ENCODE results near the gene CFDP1.
A peak's percentile ranks its signal among the peaks of the same experiment; 100 is the strongest.

CFDP1 gene

DNA sequence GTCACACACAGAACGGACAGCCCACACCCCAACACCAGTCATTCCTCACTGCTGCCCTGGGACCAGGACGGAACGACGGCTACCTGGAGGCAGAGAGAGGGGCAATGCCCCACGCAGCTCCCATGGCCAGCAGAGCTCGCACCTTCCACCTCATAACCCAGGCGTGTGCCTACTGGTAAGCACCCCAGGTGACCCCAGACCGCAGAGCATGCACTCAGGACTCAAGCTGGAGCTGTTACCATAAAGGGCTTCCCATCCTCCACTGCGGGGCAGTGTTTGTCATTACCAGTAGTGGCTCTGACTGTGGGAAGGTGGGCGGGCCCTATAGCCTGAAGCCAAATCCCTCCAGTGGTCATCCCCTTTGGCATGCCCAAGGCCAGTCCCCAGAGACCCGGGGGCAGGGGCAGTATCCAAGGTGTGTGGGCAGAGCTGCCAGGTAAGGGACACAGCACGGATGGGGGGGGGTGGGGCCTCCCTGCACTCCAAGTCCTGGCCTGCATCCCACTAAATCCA lies 177.2 kb downstream of the CFDP1 start:
- no peak for DNase-seq (ENCODE audit: low spot score)
- TF ChIP-seq, protein P1, sequence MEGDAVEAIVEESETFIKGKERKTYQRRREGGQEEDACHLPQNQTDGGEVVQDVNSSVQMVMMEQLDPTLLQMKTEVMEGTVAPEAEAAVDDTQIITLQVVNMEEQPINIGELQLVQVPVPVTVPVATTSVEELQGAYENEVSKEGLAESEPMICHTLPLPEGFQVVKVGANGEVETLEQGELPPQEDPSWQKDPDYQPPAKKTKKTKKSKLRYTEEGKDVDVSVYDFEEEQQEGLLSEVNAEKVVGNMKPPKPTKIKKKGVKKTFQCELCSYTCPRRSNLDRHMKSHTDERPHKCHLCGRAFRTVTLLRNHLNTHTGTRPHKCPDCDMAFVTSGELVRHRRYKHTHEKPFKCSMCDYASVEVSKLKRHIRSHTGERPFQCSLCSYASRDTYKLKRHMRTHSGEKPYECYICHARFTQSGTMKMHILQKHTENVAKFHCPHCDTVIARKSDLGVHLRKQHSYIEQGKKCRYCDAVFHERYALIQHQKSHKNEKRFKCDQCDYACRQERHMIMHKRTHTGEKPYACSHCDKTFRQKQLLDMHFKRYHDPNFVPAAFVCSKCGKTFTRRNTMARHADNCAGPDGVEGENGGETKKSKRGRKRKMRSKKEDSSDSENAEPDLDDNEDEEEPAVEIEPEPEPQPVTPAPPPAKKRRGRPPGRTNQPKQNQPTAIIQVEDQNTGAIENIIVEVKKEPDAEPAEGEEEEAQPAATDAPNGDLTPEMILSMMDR (IDR thresholded peaks at IDR 0.05; ENCODE audit: extremely low read depth, missing control alignments): no peak

DNA sequence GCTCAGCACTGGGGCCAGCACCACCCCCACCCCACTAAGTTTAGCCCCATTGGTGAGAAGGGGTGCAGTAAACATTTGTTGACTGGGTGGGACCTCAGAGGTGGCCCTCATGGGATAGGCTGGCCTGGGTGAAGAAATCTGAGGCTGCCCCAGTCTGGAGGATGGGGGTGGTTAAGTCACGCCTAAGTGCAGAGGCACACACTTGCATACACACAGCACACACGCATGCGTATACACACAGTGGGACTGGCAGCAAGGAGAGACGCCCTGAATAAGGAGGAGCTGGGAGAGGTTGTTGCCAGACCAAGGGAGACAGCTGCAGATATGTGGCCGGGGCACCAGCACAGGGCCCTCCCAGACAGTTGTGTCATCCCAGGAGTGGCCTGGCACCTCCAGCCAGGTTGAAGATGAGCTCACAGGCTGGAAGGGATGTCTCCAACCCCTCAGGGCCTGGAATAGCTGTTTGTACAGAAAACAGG lies 178.9 kb downstream of the CFDP1 start:
- no peak for DNase-seq (ENCODE audit: low spot score)
- TF ChIP-seq, protein P1 (IDR thresholded peaks at IDR 0.05; ENCODE audit: extremely low read depth, missing control alignments): no peak

DNA sequence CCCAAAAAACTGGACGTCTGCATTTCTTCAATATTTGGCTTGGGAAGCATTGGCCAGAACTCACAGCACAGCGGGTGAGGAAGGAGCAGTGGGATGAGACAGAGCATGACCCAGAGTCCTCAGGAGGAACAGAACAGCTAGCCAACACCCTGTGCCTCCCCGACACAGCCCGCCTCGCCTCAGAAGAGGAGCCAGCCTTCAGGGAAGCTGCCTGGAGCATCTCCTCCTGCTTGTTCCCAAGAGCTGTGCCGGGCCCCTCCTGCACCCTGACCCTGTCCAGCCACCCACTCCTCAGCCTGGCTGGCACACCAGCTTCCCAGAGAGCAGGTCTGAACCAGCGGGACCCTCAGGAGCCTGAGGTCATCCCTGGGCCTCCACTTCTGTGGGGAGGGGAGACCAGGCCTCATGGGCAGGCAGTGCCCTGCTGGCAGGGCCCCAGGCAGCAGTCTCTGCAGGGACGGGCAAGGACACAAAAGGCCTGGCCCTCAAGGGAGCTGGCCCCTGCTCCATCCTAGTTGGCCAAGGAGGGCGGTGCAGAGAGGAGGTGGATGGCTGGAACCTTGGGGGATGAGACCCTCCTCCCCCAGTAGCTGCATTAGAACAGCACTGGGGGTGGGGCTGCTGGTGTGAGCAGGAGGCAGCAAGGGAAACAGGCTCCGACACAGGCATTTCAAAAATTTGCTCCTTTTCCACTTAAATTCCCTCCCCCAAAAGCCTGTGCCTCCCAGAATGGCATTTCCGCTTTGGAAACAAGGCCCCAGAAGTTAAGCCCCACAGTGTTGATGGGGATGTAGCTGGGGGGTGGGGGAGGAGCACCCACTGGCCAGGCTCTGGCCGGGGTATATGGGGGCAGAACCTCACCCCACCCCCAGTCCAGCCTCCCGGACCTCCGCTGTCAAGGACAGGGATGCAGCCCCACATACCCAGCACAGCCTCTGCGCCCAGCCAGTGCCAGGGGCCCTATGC lies 180.1 kb downstream of the CFDP1 start:
- DNase-seq (ENCODE audit: low spot score): no peak

DNA sequence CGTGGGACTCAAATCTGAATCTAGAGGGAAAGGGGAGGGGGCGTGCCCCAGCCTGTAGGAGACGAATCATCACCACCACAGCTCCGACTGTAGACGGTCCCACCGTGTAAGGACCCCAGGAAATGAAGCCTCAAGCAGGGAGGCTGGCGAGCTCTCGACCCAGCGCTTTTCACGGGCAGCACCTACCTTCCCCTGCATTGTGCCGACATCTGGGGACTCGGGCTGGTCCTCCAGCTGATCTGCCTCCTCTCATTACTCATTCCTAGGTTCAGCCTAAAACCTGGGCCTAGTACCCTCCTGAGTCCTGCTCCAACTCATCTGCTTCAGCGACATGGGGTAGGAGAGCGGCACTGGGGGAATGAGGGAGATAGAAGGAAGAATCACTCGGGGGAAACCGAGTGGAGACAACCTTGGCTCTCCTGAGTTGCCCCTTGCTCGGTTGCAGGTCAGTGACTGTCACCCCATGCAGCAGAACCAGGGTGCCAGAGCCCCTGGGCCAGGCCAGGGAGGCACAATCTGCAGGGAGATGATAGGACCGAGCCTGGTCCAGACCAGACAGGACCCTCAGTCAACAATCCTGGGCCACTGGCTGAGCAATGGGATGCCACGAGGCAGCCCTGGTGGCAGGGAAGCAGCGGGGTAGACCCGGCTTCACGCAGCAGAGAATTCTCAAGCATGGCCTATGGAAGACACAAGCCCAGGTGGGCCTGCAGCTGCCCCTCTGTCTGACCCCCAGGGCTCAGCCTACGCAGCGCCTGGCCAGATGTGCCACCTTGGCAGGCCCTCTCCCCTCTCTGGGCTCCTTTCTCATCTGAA lies 181.0 kb downstream of the CFDP1 start:
- TF ChIP-seq, protein P1 (IDR thresholded peaks at IDR 0.05; ENCODE audit: extremely low read depth, missing control alignments): no peak
- no peak for DNase-seq (ENCODE audit: low spot score)

More for the DNA sequence above, 180.1 kb downstream of the CFDP1 start:
- TF ChIP-seq, protein P1 (IDR thresholded peaks at IDR 0.05; ENCODE audit: extremely low read depth, missing control alignments): no peak

DNA sequence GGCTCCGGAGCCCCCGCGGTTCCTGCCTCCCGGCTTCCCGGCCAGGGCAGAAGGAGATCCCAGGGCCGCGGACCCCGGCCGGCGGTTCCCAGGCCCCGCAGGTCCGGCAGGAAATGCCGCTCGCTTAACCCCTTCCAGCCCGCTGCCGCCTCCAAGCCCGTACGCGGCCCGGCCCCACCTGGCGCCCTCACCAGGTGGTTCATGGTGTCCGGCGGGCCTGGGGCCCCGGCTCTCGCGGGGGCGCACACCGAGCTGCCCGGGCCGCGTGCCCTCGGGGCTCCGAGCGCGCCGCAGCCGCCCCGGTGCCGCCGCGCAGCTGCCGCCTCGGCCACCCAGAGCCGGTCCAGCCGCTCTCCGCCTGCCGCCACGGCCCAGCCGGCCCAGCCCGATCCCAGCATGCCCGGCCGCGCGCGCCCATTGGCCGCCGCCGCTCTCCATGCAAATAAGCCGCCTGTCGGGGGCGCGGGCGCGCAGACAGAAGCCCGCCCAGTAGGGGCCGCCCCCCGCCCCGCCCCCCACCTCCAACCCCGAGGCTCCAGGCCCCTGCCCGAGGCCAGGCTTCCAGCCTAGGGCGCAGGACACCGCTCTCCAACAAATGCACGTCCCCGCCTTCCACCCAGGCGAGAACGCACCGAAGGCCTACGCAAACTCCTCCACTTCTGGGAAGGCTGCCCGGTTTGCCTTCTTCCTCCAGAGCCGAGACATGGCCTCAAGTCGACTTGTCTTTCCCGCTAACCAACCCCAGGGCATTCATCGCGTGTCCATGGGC lies 181.8 kb downstream of the CFDP1 start, which contains the start of gene BCAR1:
Gene BCAR1, minus strand, starts transcription at position 345 of the 769 bp plus-strand sequence. Its CDS starts 142 bp downstream, at position 203.
- DNase-seq (ENCODE audit: low spot score): peak; percentile 96

DNA sequence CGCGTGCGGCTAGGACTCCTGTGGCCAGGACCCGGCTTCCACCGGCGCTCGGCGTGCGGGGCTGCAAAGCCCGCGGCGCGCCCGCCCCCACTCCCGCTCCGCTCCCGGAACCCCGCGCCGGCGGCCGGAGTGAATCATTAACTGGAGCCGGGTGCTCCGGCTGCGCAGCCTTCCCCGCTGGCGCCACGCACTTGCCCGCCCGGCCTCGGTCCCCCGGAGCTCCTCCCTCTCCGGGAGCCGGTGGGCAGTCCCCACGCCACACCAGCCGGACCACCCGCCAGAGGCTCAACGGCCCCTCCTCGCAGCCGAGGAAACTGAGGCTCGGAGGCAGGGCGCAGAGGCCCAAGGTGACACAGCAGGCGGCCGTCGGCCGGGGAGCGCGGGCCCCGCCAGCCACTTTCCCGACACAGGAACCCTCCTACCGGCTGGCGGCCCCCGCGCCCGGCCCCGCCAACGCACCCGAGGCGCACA lies 182.5 kb downstream of the CFDP1 start:
- TF ChIP-seq, protein P1 (IDR thresholded peaks at IDR 0.05; ENCODE audit: extremely low read depth, missing control alignments): no peak
- peak; percentile 86 for DNase-seq (ENCODE audit: low spot score)

More for the DNA sequence above, 181.8 kb downstream of the CFDP1 start, which contains the start of gene BCAR1:
- TF ChIP-seq, protein P1 (IDR thresholded peaks at IDR 0.05; ENCODE audit: extremely low read depth, missing control alignments): no peak
